ENCODE results near the gene ANKRA2. TPM values are rescaled to one million over a fixed set of nuclear protein-coding genes. Genes with fewer than 3 reads are reported as not detected.

Gene ANKRA2, protein sequence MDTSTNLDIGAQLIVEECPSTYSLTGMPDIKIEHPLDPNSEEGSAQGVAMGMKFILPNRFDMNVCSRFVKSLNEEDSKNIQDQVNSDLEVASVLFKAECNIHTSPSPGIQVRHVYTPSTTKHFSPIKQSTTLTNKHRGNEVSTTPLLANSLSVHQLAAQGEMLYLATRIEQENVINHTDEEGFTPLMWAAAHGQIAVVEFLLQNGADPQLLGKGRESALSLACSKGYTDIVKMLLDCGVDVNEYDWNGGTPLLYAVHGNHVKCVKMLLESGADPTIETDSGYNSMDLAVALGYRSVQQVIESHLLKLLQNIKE
- polyA plus RNA-seq, result 70.9 and 89.5 TPM in 2 replicates
- polyA minus RNA-seq, result 41.6 and 54.9 TPM in 2 replicates

DNA sequence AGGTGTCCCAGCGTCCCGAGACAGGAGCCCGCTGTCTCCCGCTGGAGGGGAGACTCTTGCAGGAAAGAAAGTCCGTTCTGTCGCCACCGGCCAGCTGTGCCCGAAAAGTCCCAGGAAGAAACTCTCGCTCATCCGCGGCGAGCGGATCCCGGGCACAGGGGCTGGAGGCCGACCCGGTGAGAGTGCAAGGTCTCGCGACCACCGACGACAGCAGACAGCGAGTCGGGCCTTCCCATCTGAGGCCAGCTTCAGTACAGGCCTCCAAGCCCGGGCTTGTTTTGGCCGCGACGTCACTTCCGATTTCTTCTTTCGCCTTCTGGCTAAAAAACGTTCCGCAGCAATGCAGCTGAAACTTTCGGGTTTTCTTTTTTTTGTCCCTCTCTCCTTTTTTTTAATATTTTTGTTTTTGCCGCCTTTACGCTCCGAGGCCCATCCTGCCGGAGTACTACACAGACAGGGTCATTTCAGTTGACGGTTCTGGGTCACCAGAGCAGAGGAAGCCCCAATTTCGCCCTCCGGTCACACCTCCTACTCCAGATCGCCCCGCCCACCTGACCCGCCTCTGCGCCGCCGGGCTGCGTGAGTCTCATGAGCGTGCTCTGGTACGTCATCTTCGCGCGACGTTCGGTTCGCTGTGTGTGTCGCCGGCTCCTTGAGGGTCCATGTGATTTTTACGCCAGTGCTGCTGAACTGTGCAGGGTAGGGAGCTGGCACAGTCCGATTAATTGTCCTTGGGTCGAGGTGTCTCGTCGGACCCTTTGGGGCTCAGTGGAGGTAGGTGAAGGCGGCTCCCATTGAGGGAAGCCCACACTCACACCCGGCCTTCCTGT is at the start of gene ANKRA2, which contains the start of gene UTP15:
Gene ANKRA2 (minus strand): TSS at position 501 of the 830 bp plus-strand sequence. CDS start 2,758 bp downstream, outside the sequence.
Gene UTP15 (plus strand): TSS at position 605 of the 830 bp plus-strand sequence. CDS start 1,602 bp downstream, outside the sequence.
- Histone ChIP-seq H3K36me3 (ENCODE audit: insufficient read depth, low read length) (no peaks in the 10 kb centered on the region), H3K9ac (ENCODE audit: low read length) (peak within 1 kb of the TSS; percentile 85), H3K9me2 (ENCODE audit: insufficient read depth, low read length) (no peaks in the 10 kb centered on the region), H2AFZ (ENCODE audit: low read depth, low read length) (peak within 1 kb of the TSS; percentile 75), H3K4me2 (ENCODE audit: low read length) (peak within 1 kb of the TSS; percentile 100), H3K27ac (ENCODE audit: low read length) (peak within 1 kb of the TSS; percentile 85), H3F3A (ENCODE audit: insufficient read depth, low read length, poor library complexity, severe bottlenecking) (no peaks in the 10 kb centered on the region), H3K27me3 (ENCODE audit: insufficient read depth, low read depth, low read length) (no peaks in the 10 kb centered on the region), H3K79me2 (replicated peaks; ENCODE audit: insufficient read depth, low read length) (peaks cover 44% of the 10 kb centered on the region), H3K4me3 (ENCODE audit: low read length) (peak within 1 kb of the TSS; percentile 80), H3K9me3 (ENCODE audit: low read length) (no peaks in the 10 kb centered on the region), H4K20me1 (ENCODE audit: insufficient read depth) (no peaks in the 10 kb centered on the region)
- TF ChIP-seq RAD21 (conservative IDR thresholded peaks at IDR 0.05) (no peak), POLR2AphosphoS5 (IDR thresholded peaks at IDR 0.05) (peak; percentile 80), TAF1 (IDR thresholded peaks at IDR 0.05; ENCODE audit: low read depth) (peak; percentile 70), EP300 (conservative IDR thresholded peaks at IDR 0.05; ENCODE audit: poor library complexity, severe bottlenecking) (peak; percentile 35), MXI1 (conservative IDR thresholded peaks at IDR 0.05; ENCODE audit: poor library complexity, severe bottlenecking) (peak; percentile 100), SMC3 (conservative IDR thresholded peaks at IDR 0.05; ENCODE audit: poor library complexity) (no peak), EZH2 (IDR thresholded peaks at IDR 0.05; ENCODE audit: borderline replicate concordance, insufficient read depth, low read length, poor library complexity, severe bottlenecking) (no peak)
- TF ChIP-seq, protein P1, sequence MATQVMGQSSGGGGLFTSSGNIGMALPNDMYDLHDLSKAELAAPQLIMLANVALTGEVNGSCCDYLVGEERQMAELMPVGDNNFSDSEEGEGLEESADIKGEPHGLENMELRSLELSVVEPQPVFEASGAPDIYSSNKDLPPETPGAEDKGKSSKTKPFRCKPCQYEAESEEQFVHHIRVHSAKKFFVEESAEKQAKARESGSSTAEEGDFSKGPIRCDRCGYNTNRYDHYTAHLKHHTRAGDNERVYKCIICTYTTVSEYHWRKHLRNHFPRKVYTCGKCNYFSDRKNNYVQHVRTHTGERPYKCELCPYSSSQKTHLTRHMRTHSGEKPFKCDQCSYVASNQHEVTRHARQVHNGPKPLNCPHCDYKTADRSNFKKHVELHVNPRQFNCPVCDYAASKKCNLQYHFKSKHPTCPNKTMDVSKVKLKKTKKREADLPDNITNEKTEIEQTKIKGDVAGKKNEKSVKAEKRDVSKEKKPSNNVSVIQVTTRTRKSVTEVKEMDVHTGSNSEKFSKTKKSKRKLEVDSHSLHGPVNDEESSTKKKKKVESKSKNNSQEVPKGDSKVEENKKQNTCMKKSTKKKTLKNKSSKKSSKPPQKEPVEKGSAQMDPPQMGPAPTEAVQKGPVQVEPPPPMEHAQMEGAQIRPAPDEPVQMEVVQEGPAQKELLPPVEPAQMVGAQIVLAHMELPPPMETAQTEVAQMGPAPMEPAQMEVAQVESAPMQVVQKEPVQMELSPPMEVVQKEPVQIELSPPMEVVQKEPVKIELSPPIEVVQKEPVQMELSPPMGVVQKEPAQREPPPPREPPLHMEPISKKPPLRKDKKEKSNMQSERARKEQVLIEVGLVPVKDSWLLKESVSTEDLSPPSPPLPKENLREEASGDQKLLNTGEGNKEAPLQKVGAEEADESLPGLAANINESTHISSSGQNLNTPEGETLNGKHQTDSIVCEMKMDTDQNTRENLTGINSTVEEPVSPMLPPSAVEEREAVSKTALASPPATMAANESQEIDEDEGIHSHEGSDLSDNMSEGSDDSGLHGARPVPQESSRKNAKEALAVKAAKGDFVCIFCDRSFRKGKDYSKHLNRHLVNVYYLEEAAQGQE (IDR thresholded peaks at IDR 0.05; ENCODE audit: borderline replicate concordance), result peak; percentile 47
- TF ChIP-seq, protein P2, sequence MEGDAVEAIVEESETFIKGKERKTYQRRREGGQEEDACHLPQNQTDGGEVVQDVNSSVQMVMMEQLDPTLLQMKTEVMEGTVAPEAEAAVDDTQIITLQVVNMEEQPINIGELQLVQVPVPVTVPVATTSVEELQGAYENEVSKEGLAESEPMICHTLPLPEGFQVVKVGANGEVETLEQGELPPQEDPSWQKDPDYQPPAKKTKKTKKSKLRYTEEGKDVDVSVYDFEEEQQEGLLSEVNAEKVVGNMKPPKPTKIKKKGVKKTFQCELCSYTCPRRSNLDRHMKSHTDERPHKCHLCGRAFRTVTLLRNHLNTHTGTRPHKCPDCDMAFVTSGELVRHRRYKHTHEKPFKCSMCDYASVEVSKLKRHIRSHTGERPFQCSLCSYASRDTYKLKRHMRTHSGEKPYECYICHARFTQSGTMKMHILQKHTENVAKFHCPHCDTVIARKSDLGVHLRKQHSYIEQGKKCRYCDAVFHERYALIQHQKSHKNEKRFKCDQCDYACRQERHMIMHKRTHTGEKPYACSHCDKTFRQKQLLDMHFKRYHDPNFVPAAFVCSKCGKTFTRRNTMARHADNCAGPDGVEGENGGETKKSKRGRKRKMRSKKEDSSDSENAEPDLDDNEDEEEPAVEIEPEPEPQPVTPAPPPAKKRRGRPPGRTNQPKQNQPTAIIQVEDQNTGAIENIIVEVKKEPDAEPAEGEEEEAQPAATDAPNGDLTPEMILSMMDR (IDR thresholded peaks at IDR 0.05; ENCODE audit: poor library complexity, severe bottlenecking), result no peak

DNA sequence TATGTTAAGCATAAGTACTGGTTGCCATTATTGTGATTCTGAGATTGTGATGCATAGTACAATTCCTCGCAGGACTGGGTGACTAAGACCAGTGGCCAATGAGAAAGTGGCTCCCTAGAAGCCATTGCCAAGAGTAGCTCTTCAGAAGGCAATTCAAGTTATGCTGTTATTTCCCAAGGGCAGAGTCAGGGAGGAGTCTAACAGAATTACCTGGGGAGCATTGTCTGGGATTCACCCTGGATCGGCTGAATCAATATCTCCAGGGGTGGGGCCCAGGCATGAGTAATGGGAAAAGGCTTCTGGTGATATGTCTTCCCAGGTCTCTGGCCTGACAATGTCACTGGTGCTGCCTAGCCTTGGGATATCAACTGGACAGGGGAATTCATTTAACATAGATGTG is 49.6 kb upstream of the ANKRA2 start:
- TF ChIP-seq TAF1 (IDR thresholded peaks at IDR 0.05; ENCODE audit: low read depth) (no peak), EP300 (conservative IDR thresholded peaks at IDR 0.05; ENCODE audit: poor library complexity, severe bottlenecking) (no peak), RAD21 (conservative IDR thresholded peaks at IDR 0.05) (no peak), POLR2AphosphoS5 (IDR thresholded peaks at IDR 0.05) (no peak), MXI1 (conservative IDR thresholded peaks at IDR 0.05; ENCODE audit: poor library complexity, severe bottlenecking) (no peak), EZH2 (IDR thresholded peaks at IDR 0.05; ENCODE audit: borderline replicate concordance, insufficient read depth, low read length, poor library complexity, severe bottlenecking) (no peak), SMC3 (conservative IDR thresholded peaks at IDR 0.05; ENCODE audit: poor library complexity) (no peak)
- TF ChIP-seq, protein P2 (IDR thresholded peaks at IDR 0.05; ENCODE audit: poor library complexity, severe bottlenecking), result no peak
- TF ChIP-seq, protein P1 (IDR thresholded peaks at IDR 0.05; ENCODE audit: borderline replicate concordance), result no peak
- no peaks in the 10 kb centered on the region for H3K9me3 ChIP-seq (ENCODE audit: low read length)
- H3K27ac ChIP-seq (ENCODE audit: low read length), result no peak overlapping the region
- no peak overlapping the region for H3K9ac ChIP-seq (ENCODE audit: low read length)
- H3K36me3 ChIP-seq (ENCODE audit: insufficient read depth, low read length), result no peaks in the 10 kb centered on the region
- no peaks in the 10 kb centered on the region for H3K9me2 ChIP-seq (ENCODE audit: insufficient read depth, low read length)
- no peak overlapping the region for H3K4me3 ChIP-seq (ENCODE audit: low read length)
- no peak overlapping the region for H3K4me2 ChIP-seq (ENCODE audit: low read length)
- H3K79me2 ChIP-seq (replicated peaks; ENCODE audit: insufficient read depth, low read length), result no peaks in the 10 kb centered on the region
- no peaks in the 10 kb centered on the region for H4K20me1 ChIP-seq (ENCODE audit: insufficient read depth)
- no peaks in the 10 kb centered on the region for H3F3A ChIP-seq (ENCODE audit: insufficient read depth, low read length, poor library complexity, severe bottlenecking)
- H2AFZ ChIP-seq (ENCODE audit: low read depth, low read length), result no peak overlapping the region
- H3K27me3 ChIP-seq (ENCODE audit: insufficient read depth, low read depth, low read length), result no peaks in the 10 kb centered on the region
